OCI-LY3 (cell line): Measurements from ENCODE around the gene PLA2G4F.

Experiments
- CTCF ChIP-seq: fragments of 200-600, 300-600 bp; sonication (generic); IDR thresholded peaks from 2 replicates; pipeline ENCODE4 v1.5.1; 2014; ENCODE audit warnings: antibody characterized with exemption, low read length, low read depth
- EZH2phosphoT487 ChIP-seq: fragments of 200-600 bp; shearing (Covaris generic); IDR thresholded peaks from 2 replicates; pipeline ENCODE4 v1.6.1; 2018; ENCODE audit warnings: antibody characterized with exemption, mixed run types, low read depth

DNA sequence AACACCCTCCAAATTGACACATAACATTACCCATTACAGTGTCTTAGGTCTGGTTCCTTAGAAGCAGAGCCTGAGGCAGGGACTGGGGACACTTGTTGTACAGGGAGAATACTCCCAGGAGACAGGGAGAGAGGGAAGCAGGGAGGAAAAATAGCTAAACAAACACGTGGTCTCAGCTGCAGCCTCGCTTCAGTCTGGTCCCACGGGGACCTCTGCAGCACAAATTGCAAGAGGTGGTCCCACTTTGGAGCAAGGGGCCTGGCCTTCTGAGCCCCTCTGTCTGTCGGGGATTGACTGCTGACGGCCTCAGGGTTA is 37.0 kb downstream of the PLA2G4F start:
- no peak for TF ChIP-seq CTCF
- no peak for TF ChIP-seq EZH2phosphoT487
